Neuronal stem cell (in vitro differentiated cells): ENCODE data around the gene DBT.
A peak's percentile ranks its signal among the peaks of the same experiment; 100 is the strongest.
"Not testable (repeated sequence)": the region's sequence is repeated elsewhere in the genome, so short reads cannot be mapped to it uniquely, and the experiment has no call there.

Experiments
- DNase-seq: peaks from one replicate; pipeline ENCODE4 v3.0.0-alpha.2; 2013; ENCODE audit warnings: low spot score
- H2AFZ ChIP-seq: one replicate; pipeline ENCODE4 v1.6.1; 2013; ENCODE audit warnings: mild to moderate bottlenecking, low read length, inconsistent platforms
- H2AK5ac ChIP-seq: 2 replicates; pipeline ENCODE4 v1.6.1; 2013; ENCODE audit warnings: low read depth, mild to moderate bottlenecking, inconsistent platforms, low read length, moderate library complexity, mixed read lengths
- H2BK120ac ChIP-seq: 2 replicates; pipeline ENCODE4 v1.6.1; 2013; ENCODE audit warnings: low read depth, mild to moderate bottlenecking, inconsistent platforms, low read length, moderate library complexity, mixed read lengths
- H2BK12ac ChIP-seq: one replicate; pipeline ENCODE4 v1.6.1; 2013; ENCODE audit warnings: low read length, inconsistent platforms
- H2BK15ac ChIP-seq: 2 replicates; pipeline ENCODE4 v1.6.1; 2013; ENCODE audit warnings: mild to moderate bottlenecking, low read length, inconsistent platforms, mixed read lengths
- H2BK5ac ChIP-seq: one replicate; pipeline ENCODE4 v1.6.1; 2013; ENCODE audit warnings: inconsistent platforms, mild to moderate bottlenecking, low read length, moderate library complexity
- H3K14ac ChIP-seq: one replicate; pipeline ENCODE4 v1.6.1; 2013; ENCODE audit warnings: low read length, inconsistent platforms
- H3K18ac ChIP-seq: 2 replicates; pipeline ENCODE4 v1.6.1; 2013; ENCODE audit warnings: low read length, inconsistent platforms
- H3K23ac ChIP-seq: 2 replicates; pipeline ENCODE4 v1.6.1; 2013; ENCODE audit warnings: low read depth, mild to moderate bottlenecking, mixed read lengths, low read length, inconsistent platforms; ENCODE audit not compliant: poor library complexity
- H3K27ac ChIP-seq: replicated peaks from 3 replicates; pipeline ENCODE4 v1.5.1; 2013; ENCODE audit warnings: low read length, inconsistent platforms
- H3K27me3 ChIP-seq, 3 experiments: 2 replicates each; pipeline ENCODE4 v1.6.1; 2013; ENCODE audit warnings: low read length in 3 of 3, mild to moderate bottlenecking in 2 of 3, inconsistent platforms in 1 of 3, low read depth in 1 of 3, mixed read lengths in 1 of 3, moderate library complexity in 1 of 3; ENCODE audit not compliant: control insufficient read depth in 3 of 3, insufficient read depth in 3 of 3
- H3K36me3 ChIP-seq, 2 donors: replicated peaks in 1 of 2; 2 replicates each; pipeline ENCODE4 v1.6.1; 2013; ENCODE audit warnings: low read length in 2 of 2; ENCODE audit not compliant: control insufficient read depth in 2 of 2, insufficient read depth in 2 of 2
- H3K4ac ChIP-seq: 2 replicates; pipeline ENCODE4 v1.6.1; 2013; ENCODE audit warnings: inconsistent platforms, mild to moderate bottlenecking, low read length, moderate library complexity
- H3K4me1 ChIP-seq, 2 donors: 1 replicate in 1 of 2; 2 replicates in 1 of 2; pipeline ENCODE4 v1.6.1; 2013; ENCODE audit warnings: low read length in 2 of 2, low read depth in 1 of 2; ENCODE audit not compliant: control insufficient read depth in 2 of 2, insufficient read depth in 1 of 2
- H3K4me2 ChIP-seq: one replicate; pipeline ENCODE4 v1.6.1; 2013; ENCODE audit warnings: mild to moderate bottlenecking, low read length, inconsistent platforms; ENCODE audit not compliant: insufficient read depth, poor library complexity, severe bottlenecking
- H3K4me3 ChIP-seq, 2 donors: 2 replicates each; pipeline ENCODE4 v1.5.1; 2013; ENCODE audit warnings: low read length in 2 of 2, mild to moderate bottlenecking in 2 of 2, inconsistent platforms in 1 of 2, moderate library complexity in 1 of 2
- H3K79me1 ChIP-seq: one replicate; pipeline ENCODE4 v1.6.1; 2013; ENCODE audit warnings: low read depth, mild to moderate bottlenecking, inconsistent platforms, low read length, moderate library complexity
- H3K9ac ChIP-seq: one replicate; pipeline ENCODE4 v1.6.1; 2013; ENCODE audit warnings: mild to moderate bottlenecking, low read depth, low read length, inconsistent platforms; ENCODE audit not compliant: poor library complexity
- H3K9me3 ChIP-seq, 2 donors: replicated peaks in 1 of 2; 2 replicates each; pipeline versions ENCODE3 to v1.6.1; 2013; ENCODE audit warnings: low read length in 2 of 2, mild to moderate bottlenecking in 2 of 2, inconsistent platforms in 1 of 2, low read depth in 1 of 2, mixed read lengths in 1 of 2, moderate library complexity in 1 of 2; ENCODE audit not compliant: control insufficient read depth in 2 of 2, insufficient read depth in 1 of 2
- H4K8ac ChIP-seq: one replicate; pipeline ENCODE4 v1.6.1; 2013; ENCODE audit warnings: low read depth, mild to moderate bottlenecking, inconsistent platforms, low read length, moderate library complexity
- H4K91ac ChIP-seq: one replicate; pipeline ENCODE4 v1.6.1; 2013; ENCODE audit warnings: low read length, low read depth, mild to moderate bottlenecking, inconsistent platforms; ENCODE audit not compliant: poor library complexity
- WGBS, 2 donors: extraction: QIAGEN DNeasy Blood & Tissue Kit; methylation state at CpG; one replicate each; pipeline ENCODE4 v1.1.7; 2013; ENCODE audit warnings: missing lambda C conversion rate in 2 of 2, mixed read lengths in 1 of 2; ENCODE audit not compliant: insufficient read length in 2 of 2, insufficient replicate concordance in 1 of 2; ENCODE audit errors: extremely low coverage in 2 of 2; 5-methylcytosine and 5-hydroxymethylcytosine counted together

The DBT gene

GRCh38 chr1:100213141-100213540 is 36.5 kb downstream of the DBT start:
- no CpG with 5 or more reads among the region's 37 CpGs for WGBS, 2 donors
- Histone ChIP-seq H3K36me3 (peaks cover 7 to 95% of the 10 kb centered on the region in 2 donors), H3K27ac (no peak overlapping the region), H2AFZ (no peak overlapping the region), H2BK120ac (no peak overlapping the region), H2AK5ac (no peak overlapping the region), H2BK12ac (no peak overlapping the region), H4K91ac (no peak overlapping the region), H3K9me3 (no peaks in the 10 kb centered on the region), H3K4ac (no peak overlapping the region), H3K14ac (peak overlapping the region; percentile 63), H3K4me3 (peak overlapping the region in 1 of 2 donors; percentile 54), H3K9ac (no peak overlapping the region), H3K4me2 (no peak overlapping the region), H2BK5ac (no peak overlapping the region), H3K27me3 (no peaks in the 10 kb centered on the region), H3K79me1 (peaks cover 1% of the 10 kb centered on the region), H3K23ac (no peak overlapping the region), H4K8ac (no peak overlapping the region), H3K4me1 (no peaks in the 10 kb centered on the region), H2BK15ac (no peak overlapping the region), H3K18ac (no peak overlapping the region)
- no peak for DNase-seq

GRCh38 chr1:100206301-100206700 is 43.3 kb downstream of the DBT start:
- H3K27ac ChIP-seq, result no peak overlapping the region
- H3K9ac ChIP-seq, result no peak overlapping the region
- peaks cover 1 to 63% of the 10 kb centered on the region in 2 donors for H3K36me3 ChIP-seq
- H4K91ac ChIP-seq, result no peak overlapping the region
- no peak overlapping the region for H3K18ac ChIP-seq
- H3K9me3 ChIP-seq, result peaks cover 0 to 4% of the 10 kb centered on the region in 2 donors
- no peaks in the 10 kb centered on the region for H3K27me3 ChIP-seq
- H2AK5ac ChIP-seq, result no peak overlapping the region
- no peak overlapping the region for H2BK12ac ChIP-seq
- no peak overlapping the region for H3K4me3 ChIP-seq
- no peak overlapping the region for H3K14ac ChIP-seq
- H2AFZ ChIP-seq, result no peak overlapping the region
- H2BK120ac ChIP-seq, result no peak overlapping the region
- no peaks in the 10 kb centered on the region for H3K79me1 ChIP-seq
- WGBS, 2 donors, result no CpG with 5 or more reads among the region's 2 CpGs
- no peak for DNase-seq
- H3K23ac ChIP-seq, result no peak overlapping the region
- no peak overlapping the region for H4K8ac ChIP-seq
- no peak overlapping the region for H3K4me2 ChIP-seq
- H2BK5ac ChIP-seq, result no peak overlapping the region
- H3K4ac ChIP-seq, result no peak overlapping the region
- no peaks in the 10 kb centered on the region for H3K4me1 ChIP-seq
- no peak overlapping the region for H2BK15ac ChIP-seq

- H3K27ac ChIP-seq, H3K4me2 ChIP-seq, H4K91ac ChIP-seq, H2BK5ac ChIP-seq, H2BK15ac ChIP-seq, H3K9ac ChIP-seq, H3K79me1 ChIP-seq, H3K4ac ChIP-seq, H3K23ac ChIP-seq, H3K9me3 ChIP-seq, H2AK5ac ChIP-seq, H3K14ac ChIP-seq, H2AFZ ChIP-seq, H3K4me1 ChIP-seq, H4K8ac ChIP-seq, H2BK12ac ChIP-seq, H3K4me3 ChIP-seq, DNase-seq, H3K27me3 ChIP-seq, H3K18ac ChIP-seq, H2BK120ac ChIP-seq: not testable (repeated sequence)
- WGBS, 2 donors, result no CpG with 5 or more reads among the region's 2 CpGs
- peaks cover 1 to 58% of the 10 kb centered on the region in 2 donors for H3K36me3 ChIP-seq
Measured at GRCh38 chr1:100205593-100205992, 44.0 kb downstream of the DBT start.

- not testable (repeated sequence) for H3K4ac ChIP-seq, H2AK5ac ChIP-seq, H3K79me1 ChIP-seq, H3K27ac ChIP-seq, H3K14ac ChIP-seq, H2BK120ac ChIP-seq, H3K9me3 ChIP-seq, H3K4me3 ChIP-seq, H2BK15ac ChIP-seq, H3K4me1 ChIP-seq, H2AFZ ChIP-seq, H2BK12ac ChIP-seq, H3K9ac ChIP-seq, H3K23ac ChIP-seq, H4K8ac ChIP-seq, H3K18ac ChIP-seq, H4K91ac ChIP-seq, H3K27me3 ChIP-seq, DNase-seq, H3K4me2 ChIP-seq, H2BK5ac ChIP-seq
- WGBS, 2 donors, result no CpG with 5 or more reads among the region's 2 CpGs
- peaks cover 1 to 59% of the 10 kb centered on the region in 2 donors for H3K36me3 ChIP-seq
Measured at GRCh38 chr1:100205103-100205502, 44.5 kb downstream of the DBT start.
